RCC 7860 (cell line): ENCODE data around the gene NCOR2.
A peak's percentile ranks its signal among the peaks of the same experiment; 100 is the strongest.

Experiments
- DNase-seq: peaks from one replicate; pipeline ENCODE4 v3.0.0-alpha.2; 2015; ENCODE audit warnings: low spot score
- FAIRE-seq: peaks from 2 replicates; lab custom pipeline; 2012; peaks lifted over from hg19 to GRCh38; lab: Jason Lieb, UNC

Gene NCOR2

GRCh38 chr12:124562018-124562795 lies 5.2 kb downstream of the NCOR2 start:
- FAIRE-seq (no peak), DNase-seq (no peak)

GRCh38 chr12:124561231-124561630 lies 6.2 kb downstream of the NCOR2 start:
- FAIRE-seq = no peak
- no peak for DNase-seq

- no peak for FAIRE-seq
Observed at GRCh38 chr12:124560146-124560890, 7.1 kb downstream of the NCOR2 start.

GRCh38 chr12:124559182-124560017 lies 8.0 kb downstream of the NCOR2 start:
- DNase-seq = no peak
- no peak for FAIRE-seq

More at GRCh38 chr12:124560146-124560890, 7.1 kb downstream of the NCOR2 start:
- DNase-seq = no peak

GRCh38 chr12:124558313-124558712 lies 9.1 kb downstream of the NCOR2 start:
- FAIRE-seq (no peak), DNase-seq (no peak)

GRCh38 chr12:124557518-124558223 lies 9.7 kb downstream of the NCOR2 start:
- FAIRE-seq (no peak), DNase-seq (no peak)

GRCh38 chr12:124556896-124557501 lies 10.4 kb downstream of the NCOR2 start:
- FAIRE-seq = no peak
- DNase-seq = no peak

GRCh38 chr12:124556074-124556466 lies 11.3 kb downstream of the NCOR2 start:
- no peak for FAIRE-seq
- DNase-seq = no peak

- FAIRE-seq (no peak), DNase-seq (no peak)
Observed at GRCh38 chr12:124555168-124556073, 12.0 kb downstream of the NCOR2 start.

- FAIRE-seq (no peak), DNase-seq (no peak)
Observed at GRCh38 chr12:124554429-124555029, 12.9 kb downstream of the NCOR2 start.

- no peak for FAIRE-seq
Observed at GRCh38 chr12:124553862-124554428, 13.5 kb downstream of the NCOR2 start.

GRCh38 chr12:124551268-124552144 lies 15.9 kb downstream of the NCOR2 start:
- FAIRE-seq (no peak), DNase-seq (no peak)

More at GRCh38 chr12:124553862-124554428, 13.5 kb downstream of the NCOR2 start:
- no peak for DNase-seq

GRCh38 chr12:124550123-124551089 lies 17.0 kb downstream of the NCOR2 start:
- no peak for DNase-seq
- FAIRE-seq = no peak

- DNase-seq = peak; percentile 62
- FAIRE-seq = no peak
Observed at GRCh38 chr12:124549629-124550028, 17.8 kb downstream of the NCOR2 start.

GRCh38 chr12:124548854-124549378 lies 18.5 kb downstream of the NCOR2 start:
- peak; percentile 86 for DNase-seq
- FAIRE-seq = peak; percentile 77

- FAIRE-seq (no peak), DNase-seq (no peak)
Observed at GRCh38 chr12:124547626-124548025, 19.8 kb downstream of the NCOR2 start.
